SHP77 treated with DMSO at 0.1 percent for 48 hours (cell line): ENCODE measurements around the gene SH3GLB1.
"Not testable (repeated sequence)": the region's sequence is repeated elsewhere in the genome, so short reads cannot be mapped to it uniquely, and the experiment has no call there.

Experiments
- DNase-seq: peaks from one replicate; lab custom pipeline; 2025; lab: John Stamatoyannopoulos, UW

Gene SH3GLB1

GRCh38 chr1:86704458-86704971, at the start of gene SH3GLB1:
SH3GLB1 (plus strand) TSS chr1:86704576; CDS start chr1:86704900, 324 bp downstream.
- peak; percentile 75 for DNase-seq

GRCh38 chr1:86658381-86658780, 46.0 kb upstream of the SH3GLB1 start:
- DNase-seq: not testable (repeated sequence)

DNA sequence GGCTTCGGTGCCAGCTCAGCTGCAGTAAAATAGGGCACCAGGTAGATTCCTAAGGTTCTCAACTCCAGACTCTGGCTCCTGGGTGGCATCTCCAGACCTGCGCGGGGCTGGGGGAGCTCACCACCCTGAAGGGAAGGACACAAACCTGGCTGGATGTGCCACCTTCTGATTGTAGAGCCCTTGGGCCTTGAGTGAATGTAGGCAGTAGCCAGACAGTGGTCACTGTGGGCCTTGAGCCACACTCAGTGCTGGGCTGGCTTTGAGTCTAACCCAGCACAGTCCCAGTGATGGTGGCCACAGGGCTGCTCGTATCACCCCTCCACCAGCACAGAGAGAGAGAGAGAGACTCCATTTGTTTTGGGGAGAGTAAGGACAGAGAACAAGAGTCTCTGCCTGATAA, 38.0 kb upstream of the SH3GLB1 start:
- DNase-seq: no peak

- peak; percentile 26 for DNase-seq
These were observed 16.8 kb upstream of the SH3GLB1 start for GRCh38 chr1:86687595-86687994.

DNA sequence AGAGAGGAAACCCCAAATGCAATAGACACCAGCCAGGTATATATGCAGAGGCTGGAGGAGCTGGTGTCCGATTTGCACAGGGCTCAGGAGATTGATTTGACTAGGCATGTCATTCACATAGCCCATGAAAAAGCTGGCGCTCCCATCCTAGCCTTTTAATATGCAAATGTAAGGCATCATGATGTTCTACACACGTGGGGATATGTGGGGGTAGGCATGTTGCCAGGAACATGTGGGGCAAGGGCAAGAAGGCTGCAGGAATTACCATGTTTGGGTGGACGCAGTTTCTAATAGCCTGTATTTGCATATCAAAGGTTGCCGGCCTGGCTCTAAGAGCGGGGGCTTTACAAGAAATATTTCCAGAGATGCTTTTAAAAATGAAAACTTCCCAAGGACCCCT, 11.7 kb upstream of the SH3GLB1 start:
- DNase-seq: no peak

DNA sequence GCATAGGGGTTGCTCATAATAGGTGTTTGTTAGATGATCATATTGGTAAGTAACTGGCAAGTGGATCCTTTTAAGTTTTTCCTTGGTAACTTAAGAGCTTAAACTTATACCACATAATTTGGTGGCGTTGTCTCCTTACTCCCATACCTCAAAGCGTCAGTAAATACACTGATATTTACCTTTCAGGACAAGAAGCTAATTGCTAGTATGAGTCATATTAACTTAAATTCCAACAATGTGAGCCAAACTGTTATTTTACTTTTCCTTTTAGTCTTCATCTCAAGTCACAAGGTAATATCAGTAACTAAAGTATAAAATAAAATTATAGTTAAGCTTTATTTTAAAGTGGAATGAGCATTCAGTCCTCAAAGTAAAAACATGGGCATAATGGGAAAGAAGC, 9.0 kb upstream of the SH3GLB1 start:
- no peak for DNase-seq

DNA sequence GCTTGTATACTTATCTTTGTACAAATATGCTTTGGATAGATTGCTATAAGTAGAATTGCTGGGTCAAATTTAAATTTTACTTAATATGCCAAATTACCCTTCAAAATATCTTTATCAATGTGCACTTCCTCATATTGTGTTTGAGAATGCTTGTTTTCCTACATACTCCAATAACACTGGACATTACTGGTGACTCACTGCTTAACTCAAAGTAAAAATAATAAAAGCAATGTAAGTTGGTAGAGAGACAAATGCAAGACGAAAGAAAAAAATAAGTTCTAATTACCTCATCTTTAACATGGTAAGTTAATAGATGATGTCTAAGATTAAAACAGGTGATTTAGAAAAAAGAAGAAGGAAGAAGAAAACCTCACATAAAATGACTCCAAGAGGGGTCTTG, 7.9 kb upstream of the SH3GLB1 start:
- no peak for DNase-seq

GRCh38 chr1:86699186-86699585, 5.2 kb upstream of the SH3GLB1 start:
- no peak for DNase-seq

DNA sequence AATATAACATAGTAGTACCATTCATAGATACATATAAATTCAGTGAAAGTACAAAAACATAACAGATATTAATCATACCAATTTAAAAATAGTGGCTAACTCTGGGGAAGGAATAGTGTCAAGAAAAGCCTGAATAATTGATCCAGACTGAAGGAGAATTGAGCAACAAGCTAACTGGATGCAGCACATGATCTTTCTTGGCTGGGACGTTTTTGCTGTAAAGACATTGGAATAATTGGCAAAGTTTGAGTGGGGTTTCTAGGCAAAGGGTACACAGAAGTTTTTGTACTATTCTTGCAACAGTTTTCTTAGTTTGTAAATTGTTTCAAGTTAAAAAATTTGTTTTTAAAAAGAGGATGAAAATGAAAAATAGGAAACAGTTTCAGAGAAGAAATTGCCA, 2.6 kb upstream of the SH3GLB1 start:
- DNase-seq: no peak

- DNase-seq: not testable (repeated sequence)
These were observed 1.4 kb upstream of the SH3GLB1 start for GRCh38 chr1:86702954-86703494.

DNA sequence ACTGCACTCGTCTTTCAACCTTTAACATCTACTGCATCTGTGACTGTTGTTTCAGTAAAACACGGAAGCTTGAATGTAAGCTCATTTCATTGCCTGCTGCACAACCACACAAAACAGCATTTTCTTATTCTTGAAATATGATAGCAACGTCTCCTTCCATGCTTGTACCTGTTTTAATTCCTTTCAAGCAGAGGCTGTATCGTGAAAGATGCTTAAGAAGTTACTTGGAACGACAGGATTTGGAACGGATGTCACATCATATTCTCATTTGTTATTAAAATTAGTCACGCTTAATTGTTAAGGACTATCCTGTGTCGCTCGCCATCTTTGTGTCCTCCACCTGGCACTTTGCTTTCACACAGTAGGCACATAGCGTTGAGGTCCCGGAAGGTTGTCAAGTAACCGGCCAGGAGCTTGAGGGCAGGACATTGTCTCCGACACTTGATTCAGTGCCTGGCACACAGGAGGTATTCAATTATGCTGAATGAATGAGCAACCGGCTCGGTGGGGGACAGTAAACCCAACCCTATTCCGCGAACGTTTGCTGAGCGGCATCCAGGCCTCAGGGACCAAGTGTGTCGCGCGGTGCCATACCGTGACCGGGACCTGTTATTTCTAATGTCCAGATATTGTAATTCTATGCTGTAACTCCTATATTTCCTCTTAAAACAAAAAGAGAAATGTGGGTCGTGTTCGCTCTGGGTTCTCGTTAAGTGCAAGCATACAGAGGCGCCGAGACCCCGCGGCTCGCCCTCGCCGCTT, 499 bp upstream of the SH3GLB1 start:
- DNase-seq: peak; percentile 53

GRCh38 chr1:86704972-86705664, 742 bp downstream of the SH3GLB1 start:
- DNase-seq: no peak

DNA sequence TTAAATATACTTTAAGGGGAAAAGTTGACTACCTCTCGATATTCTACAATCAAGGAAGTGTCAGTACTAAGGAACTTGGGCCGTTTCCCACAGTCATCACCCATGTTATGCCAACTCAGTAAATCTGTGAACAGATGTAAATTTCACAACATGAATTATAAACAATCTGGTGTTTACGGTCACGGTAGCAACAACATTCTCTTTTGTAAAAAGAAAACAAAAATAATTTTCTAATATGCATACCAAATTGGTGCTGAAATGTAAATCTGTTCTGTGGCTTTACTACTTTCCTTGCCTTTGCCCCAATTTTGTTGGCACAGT, 1.2 kb downstream of the SH3GLB1 start:
- no peak for DNase-seq

- DNase-seq: no peak
These were observed 1.8 kb downstream of the SH3GLB1 start for GRCh38 chr1:86706018-86706635.

DNA sequence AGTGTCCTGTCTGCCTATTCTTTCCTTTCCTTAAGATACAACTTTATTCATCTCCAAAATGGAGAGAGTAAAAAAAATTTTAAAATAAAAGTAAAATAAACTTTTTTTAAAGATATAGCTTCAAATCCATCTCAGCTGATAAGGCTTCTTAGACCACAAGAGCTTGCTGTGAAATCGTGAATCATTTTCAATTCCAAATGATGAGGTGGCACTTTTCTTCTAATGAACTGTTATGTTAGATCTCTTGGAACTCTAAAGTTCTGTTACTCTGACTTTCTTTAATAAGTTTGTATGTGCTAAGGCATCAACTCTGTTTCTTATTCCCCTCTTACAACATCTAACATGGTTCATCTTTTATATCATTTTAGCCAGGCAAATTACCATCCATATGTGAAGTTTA, 4.5 kb downstream of the SH3GLB1 start:
- DNase-seq: no peak

- no peak for DNase-seq
These were observed 7.9 kb downstream of the SH3GLB1 start for GRCh38 chr1:86712088-86712860.

DNA sequence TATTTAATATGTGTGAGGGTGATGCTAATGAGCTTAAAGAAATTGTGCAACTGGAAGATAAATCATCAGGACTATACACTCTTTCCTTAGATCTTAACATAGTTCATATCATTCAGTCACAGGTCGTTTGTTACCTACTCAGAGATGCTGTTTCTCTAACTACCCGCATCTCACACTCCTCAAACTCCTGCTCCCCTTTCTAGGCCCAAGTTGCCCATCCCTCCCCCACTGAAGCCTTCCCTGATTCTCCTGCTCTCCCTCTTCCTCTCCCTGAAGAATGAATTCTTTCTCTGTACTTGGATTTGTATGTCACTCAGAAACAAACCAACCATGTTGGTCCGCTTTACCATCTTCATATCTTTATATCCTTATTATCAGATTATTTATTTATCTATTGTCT, 9.1 kb downstream of the SH3GLB1 start:
- no peak for DNase-seq

DNA sequence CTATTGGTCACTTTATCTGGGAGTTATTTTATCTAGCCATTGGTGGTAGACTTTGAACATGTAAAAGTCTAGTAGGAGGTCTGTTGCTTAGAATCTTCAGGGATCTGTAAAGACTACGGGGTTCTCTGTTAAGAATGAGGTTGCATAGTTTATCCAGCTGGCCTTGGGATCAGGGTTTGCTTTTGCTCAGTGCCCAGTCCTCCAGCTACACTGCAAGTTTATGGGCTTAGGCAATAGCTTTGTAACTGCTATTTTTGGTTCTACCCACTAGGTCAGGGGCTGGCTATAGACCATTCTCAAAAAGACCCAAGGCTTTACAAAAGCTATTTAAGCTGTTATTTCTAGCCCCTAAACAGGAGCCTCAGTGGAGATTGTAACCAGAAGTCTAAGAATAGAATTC, 9.8 kb downstream of the SH3GLB1 start:
- no peak for DNase-seq

- no peak for DNase-seq
These were observed 10.3 kb downstream of the SH3GLB1 start for GRCh38 chr1:86714561-86715244.

DNA sequence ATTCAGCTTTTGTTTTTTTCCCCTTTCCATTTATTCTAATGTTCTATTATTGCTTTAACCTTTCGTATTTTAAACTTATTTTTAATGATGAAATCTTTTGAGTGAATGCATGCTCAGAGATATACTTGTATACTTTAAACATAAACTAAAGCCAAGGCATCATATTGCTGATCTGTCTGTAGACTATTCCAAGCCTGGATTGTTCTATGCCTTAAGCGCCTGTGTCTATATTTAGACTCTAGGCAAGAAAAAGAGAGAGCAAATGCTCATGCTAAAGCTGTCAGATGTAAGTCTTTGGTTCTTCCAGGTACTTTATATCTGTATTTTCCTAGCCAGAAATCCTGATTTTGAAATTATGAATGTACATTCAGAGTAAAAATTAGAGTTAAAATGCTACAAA, 14.4 kb downstream of the SH3GLB1 start:
- no peak for DNase-seq

DNA sequence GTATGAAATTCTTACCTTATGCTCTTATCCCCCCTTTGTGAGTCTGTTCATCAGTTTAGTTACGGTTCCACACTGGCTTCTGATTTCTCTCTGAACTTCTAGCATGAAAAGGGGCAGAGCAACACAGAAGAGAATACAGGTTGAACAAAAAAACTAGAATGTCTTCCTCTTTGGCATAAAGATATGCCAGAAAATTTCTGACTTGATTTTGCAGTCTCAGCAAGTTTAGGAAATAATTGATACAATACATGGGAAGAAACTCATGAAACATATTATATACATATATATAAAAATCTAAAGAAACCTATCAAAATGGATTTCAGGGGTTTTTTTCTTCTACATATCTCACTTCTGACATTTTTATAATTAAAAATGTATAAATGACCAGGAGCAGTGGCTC, 27.0 kb downstream of the SH3GLB1 start:
- DNase-seq: no peak
